Hematopoietic multipotent progenitor cell (in vitro differentiated cells): ENCODE measurements around the gene E2F3. TPM values are rescaled to one million over a fixed set of nuclear protein-coding genes. Genes with fewer than 3 reads are reported as not detected.

Experiments
- DNase-seq, 3 donors: peaks; one replicate each; pipeline ENCODE4 v3.0.0-alpha.2; 2011 to 2015; ENCODE audit warnings: low read depth in 2 of 3, low spot score in 2 of 3
- total RNA-seq: library from RNA; depleted of rRNA; stranded (reverse); fragments of >200 nt; gene quantifications from one replicate; pipeline ENCODE4 v1.2.3, GENCODE V29; 2012

Gene E2F3
- total RNA-seq, 1 donor = 5.4 TPM

DNA sequence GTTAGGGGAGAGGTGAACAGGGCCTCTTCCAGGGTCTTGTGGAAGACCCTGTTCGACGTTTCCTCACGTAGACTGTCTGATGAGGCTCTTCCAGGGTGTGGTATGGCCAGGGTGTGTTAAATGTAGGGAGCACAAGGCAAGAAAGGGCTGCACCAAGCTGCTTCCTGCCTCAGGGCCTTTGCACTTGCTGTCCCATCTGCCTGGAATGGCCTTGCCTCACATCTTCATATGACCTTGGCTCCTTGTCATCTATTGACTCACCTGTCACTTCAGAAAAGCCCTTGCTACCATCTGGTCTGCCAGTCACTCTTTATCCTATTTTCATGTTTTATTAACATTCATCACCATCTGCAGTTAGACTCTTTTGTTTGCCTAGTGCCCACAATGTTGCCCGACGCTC is 31.0 kb downstream of the E2F3 start:
- no peak for DNase-seq

DNA sequence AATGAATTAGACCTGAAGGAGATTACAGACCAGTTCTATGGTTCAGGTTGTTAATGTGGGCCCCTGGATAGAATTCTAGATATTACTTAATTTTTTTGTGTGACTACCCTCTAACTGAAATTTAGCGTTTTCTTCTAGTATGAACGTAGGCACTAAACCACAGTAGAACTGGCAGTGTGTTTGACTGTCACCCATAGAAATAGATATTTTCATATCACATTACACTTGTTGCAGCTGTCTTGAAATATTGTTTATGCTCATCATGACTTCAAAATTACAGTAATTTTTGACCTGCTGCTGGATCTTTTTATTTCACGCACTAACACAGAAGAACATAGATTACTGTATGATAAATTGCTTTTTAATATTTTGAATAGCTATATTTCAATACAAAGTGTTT is 31.6 kb downstream of the E2F3 start:
- no peak for DNase-seq

DNA sequence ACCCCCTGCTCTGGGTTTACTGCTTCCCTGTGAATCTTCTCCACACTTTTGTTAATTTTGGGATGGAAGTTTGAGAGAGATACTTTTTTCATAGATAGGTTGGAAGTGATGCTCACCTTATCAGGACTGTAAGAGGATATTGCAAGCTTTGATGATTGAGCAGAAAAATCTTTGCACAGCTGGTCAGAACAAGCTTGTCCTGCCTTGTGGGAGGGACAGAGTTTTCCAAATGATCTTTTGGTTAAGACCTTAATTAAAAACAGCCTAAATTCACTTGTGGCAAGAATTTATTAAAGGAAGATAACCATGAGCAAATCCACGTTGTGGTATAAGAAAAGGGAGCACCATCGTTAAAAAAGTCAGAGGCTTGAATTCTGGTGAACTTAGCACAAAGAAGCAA is 32.2 kb downstream of the E2F3 start:
- no peak for DNase-seq

DNA sequence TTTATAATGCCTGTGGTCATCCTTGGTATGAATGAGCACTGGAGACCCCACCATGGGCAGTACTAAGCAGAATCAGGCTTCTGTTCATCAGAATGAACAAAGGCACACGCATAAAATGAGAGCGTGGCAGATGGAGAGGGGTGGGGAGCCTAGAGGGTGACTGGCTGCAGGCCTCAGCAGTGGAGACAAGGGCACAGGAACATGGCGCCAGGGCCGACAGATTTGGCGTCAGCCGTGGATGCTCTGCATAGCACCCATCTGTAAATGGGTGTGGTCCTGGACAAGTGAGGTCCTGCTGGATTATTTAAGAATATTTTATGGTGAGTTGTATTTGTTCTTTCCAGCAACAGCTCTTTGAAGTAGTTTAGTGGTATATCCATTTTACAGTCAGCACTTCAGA is 33.1 kb downstream of the E2F3 start:
- no peak for DNase-seq

DNA sequence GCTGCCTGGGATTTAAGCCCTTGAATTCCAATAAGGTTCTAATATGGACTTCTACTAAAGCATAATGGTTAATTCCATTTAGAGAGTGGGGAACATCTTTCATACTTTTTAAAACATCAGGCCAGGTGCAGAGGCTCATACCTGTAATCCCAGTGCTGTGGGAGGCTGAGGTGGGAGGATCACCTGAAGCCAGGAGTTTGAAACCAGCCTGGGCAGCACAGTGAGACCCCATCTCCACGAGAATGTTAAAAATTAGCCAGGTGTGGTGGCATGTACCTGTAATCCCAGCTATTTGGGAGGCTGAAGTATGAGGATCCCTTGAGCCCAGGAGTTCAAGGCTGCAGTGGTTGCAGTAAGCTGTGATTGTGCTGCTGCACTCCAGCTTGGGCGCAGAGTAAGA is 35.0 kb downstream of the E2F3 start:
- no peak for DNase-seq

DNA sequence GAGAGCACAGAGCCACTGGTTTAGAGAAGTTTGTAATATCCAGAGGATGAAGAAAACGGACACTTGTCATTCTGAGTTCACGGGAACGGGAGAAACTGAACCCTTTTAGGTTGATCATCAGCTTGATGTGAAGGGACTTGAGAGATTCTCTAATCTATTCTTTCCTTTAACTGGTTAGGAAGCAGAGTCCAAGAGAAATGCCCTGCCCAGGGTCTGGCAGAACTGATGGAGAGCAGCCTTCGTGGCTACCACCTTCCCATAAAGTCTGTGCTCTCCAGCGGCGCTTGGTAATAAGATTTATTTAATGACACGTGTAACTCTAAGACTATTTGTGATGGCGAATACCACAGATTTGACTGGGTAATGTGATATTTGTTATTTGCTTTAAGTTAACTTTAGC is 36.0 kb downstream of the E2F3 start:
- no peak for DNase-seq

DNA sequence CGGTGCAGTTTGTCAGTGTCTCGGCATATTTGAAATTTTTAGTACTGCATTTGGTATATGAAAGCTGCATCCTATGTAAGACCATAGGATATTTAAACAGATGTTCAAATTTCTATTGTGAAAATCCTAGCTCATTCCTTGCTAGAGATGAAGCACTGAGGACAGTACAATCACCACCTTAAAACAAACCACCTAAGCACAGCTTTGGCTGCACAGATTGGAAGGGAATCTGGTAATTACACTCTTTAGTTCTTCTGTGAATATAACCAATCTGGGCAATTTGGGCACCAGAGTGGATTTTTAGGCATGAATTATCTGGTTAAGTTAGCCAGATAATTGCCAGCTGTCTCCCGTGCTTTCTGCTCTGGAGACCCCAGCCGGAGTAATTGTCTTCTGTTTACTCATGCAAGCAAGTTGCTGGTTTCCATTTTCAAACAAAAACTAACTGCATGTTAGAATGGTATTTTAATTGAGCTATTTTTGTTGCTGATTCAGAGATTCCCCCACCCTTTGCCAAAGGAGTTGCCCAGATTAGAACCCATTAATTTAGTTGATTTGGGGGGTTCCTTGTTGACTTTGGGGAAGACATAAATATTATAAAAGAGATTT is 36.9 kb downstream of the E2F3 start:
- DNase-seq = no peak

DNA sequence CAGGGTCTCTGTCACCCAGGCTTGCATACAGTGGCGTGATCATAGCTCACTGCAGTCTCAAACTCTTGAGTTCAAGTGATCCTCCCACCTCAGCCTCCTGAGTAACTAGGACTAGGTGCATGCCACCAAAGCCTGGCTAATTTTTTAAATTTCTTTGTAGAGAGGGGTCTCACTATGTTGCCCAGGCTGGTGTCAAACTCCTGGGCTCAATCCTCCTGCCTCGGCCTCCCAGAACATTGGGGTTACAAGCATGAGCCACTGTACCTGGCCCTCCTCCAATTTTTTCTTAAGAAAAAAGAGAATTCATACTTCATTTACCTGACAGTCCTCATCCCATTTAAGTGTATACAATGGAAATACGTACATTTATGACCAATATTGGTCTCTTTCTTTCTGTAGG is 37.9 kb downstream of the E2F3 start:
- no peak for DNase-seq

DNA sequence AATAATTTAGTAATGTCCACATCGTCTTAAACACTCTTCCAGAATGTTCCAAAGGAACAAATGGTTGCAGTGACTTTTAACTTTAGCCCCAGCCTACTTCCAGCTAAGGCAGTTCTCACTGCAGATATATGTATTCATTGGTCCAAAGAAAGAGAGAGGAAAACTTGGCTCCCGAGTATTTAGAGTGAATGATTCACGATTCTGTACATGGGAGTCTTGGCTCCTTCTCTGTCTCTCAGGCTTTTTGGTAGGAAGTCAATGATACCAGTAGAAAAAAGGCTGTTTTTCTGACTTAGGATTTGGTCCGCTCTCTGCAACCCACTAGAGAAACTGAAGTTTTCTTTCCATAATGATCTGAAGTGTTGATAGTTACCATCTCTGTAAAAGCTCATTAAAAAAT is 38.6 kb downstream of the E2F3 start:
- DNase-seq = no peak

DNA sequence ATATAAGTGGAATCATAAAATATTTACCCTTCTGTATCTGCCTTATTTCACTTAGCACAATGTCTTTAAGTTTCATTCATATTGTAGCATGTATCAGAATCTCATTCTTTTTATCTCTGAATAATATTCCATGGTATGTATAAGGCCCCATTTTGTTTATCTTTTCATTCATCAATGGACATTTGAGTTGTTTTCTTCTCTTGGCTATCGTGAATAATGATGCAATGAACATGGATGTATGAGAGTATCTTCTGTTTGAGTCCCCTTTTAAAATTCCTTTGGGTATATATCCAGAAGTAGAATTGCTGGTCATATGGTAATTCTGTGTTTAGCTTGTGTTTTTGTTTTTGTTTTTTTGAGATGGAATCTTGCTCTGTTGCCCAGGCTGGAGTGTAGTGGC is 39.6 kb downstream of the E2F3 start:
- DNase-seq = no peak

DNA sequence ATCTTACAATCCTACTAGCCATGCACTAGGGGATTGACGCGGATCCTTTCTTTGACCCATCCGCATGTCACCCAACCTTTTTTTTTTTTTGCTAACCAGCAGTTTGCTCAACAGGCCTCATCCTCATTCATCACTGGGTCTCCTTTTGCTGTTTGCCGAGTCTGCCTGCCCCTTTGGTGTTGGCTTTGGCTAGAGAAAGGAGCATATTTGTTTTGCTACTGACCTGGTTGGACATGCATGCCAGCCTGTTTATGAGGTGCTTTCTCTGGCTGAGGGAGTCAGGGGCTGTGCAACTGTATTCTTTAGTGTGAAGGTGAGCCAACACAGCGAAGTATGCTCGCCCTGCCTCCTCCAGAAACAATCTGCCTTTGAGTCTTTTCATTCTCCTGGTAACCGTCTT is 40.2 kb downstream of the E2F3 start:
- DNase-seq = no peak

DNA sequence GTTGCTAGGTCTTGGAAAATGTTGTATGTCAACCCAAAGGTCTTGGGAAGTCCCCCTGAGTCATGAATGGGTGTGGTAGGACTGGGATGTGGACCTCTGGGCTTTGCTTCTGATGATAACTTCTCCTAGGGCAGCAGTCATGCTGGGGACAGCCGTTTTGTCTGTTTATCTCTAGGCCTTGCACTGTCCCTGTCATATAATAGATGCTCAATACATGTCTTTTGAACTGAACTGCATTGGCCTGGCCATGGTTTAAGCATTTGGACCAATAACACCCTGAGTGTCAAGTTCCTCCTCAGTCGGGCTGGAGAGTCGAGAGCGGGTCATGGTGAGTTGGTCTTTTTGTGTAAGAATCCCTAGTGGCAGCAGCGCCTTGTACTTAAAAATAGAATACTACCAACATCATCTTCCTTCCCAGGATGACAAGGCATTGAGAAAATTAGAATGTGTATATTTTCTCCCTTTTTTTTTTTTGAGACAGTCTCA is 43.1 kb downstream of the E2F3 start:
- DNase-seq = peak in 2 of 3 donors; percentile 51 to 79

DNA sequence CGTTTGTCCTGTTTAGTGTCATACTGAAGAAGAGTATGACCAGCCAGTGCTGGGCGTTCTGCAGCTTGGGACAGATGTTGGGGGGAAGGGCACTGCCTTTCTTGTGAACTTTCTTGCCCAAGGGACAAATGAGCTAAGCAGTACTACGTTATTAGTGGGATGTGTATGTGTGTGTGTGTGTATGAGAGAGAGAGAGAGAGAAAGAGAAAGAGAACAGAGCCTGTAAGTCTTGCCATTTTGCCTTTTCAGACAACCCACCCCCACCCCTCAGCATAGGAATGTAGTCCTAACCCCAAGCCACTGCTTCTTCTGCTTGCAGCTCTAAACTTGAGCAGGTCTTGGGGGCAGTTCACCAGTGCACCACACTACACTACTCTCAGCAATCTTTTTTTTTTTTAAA is 45.5 kb downstream of the E2F3 start:
- no peak for DNase-seq

DNA sequence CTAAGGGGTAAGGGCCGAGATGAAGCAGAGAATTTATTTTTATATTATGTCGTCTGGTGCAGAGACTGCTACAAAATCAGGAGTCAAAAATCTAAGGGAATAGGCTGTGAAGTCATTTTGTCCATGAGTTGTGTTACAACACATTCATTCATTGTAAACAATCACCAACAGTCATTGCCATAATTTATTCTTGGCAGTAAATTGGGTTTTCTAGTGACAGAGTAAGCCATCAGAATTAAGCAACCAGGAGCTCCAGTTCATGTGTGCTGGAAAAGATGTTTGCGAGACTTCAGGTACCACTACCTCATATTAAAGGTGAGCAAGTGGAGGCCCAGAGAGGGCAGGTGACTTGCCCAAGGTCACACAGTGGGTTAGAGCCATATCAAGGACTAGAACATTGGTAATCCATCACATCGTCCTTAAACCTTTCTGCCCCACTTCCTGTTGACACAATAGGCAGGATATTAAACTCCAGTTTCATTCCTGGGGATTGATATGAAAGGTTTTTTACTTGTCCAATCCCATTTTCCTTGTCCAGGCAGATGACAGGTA is 46.0 kb downstream of the E2F3 start:
- DNase-seq = no peak

DNA sequence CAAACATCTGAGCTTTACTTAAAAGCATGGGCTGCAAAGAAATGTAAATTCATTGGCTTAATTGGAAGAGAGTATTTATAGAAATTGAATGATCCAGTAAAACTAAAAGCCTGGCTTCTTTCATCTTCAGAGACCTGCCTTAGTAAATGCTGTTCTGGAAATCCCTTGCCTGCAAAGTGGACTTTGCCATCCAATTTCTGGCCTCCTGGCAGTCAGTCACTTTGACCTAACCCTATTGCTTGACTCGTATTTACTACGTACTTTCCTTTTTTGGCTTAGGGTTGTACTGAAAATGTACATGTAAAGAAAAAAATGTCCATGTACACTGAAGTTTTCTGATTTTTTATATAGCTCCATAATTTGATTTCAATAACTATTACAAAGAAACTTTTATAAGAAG is 47.1 kb downstream of the E2F3 start:
- DNase-seq = no peak

DNA sequence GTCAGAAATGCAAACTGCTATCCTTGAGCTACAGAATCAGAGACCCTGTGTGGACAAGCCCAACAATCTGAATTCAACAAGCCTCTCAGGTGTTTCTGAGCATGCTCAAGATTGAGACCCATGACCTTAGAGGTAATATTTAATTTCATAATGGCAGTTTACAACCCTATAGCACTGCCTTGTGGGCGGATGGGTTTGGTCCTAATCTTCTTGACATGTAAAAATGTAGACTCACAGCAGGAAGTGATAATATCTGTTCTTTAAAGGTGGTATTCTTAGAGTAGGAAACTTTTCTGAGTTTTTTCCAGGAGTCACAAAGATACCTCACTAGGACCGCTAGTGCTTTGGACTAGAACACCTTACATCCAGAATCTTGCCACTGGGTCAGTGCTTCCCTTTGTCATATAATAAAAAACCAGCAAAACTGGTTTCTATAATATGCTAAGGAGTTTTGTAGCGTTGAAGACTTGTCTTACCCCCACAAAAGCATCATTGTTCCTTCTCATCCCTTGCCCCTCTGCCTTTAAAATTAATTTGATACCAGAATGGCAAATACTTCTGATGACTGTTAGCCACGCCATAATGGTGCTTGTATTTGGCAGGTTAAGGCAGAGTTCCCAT is 52.6 kb downstream of the E2F3 start:
- DNase-seq = peak in 2 of 3 donors; percentile 57 to 72

DNA sequence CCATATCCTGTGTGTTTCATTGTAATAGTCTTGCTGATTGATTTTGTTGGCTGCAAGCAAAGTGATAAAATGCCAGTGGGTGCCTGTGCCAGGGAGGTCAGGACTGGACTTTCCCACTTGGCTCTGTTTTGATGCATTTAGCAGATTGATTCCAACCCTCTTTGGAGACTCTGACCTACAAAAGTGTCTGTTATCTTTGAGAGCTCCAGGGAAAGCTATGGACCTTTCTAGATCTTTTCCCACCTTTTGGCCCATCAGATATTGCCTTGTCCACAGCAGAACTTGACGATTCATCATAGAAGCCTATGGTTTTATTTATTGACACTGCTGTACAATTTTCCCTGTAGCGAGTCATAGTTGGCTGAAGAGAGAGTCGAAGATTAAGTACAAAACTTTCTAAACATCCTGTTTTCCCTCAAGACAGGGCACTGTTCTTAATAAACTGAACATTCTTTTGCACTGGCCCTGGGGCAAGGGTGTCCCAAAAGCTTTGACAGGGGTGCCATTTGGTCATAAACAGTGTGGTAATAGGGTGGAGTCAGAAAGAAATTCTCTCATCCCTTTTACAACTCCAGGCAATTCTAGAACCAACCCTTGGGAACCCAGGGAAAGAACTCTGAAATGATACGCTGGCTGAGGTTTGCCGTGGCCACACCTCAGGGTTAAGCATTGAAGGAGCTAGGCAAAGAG is 53.7 kb downstream of the E2F3 start:
- DNase-seq = no peak

DNA sequence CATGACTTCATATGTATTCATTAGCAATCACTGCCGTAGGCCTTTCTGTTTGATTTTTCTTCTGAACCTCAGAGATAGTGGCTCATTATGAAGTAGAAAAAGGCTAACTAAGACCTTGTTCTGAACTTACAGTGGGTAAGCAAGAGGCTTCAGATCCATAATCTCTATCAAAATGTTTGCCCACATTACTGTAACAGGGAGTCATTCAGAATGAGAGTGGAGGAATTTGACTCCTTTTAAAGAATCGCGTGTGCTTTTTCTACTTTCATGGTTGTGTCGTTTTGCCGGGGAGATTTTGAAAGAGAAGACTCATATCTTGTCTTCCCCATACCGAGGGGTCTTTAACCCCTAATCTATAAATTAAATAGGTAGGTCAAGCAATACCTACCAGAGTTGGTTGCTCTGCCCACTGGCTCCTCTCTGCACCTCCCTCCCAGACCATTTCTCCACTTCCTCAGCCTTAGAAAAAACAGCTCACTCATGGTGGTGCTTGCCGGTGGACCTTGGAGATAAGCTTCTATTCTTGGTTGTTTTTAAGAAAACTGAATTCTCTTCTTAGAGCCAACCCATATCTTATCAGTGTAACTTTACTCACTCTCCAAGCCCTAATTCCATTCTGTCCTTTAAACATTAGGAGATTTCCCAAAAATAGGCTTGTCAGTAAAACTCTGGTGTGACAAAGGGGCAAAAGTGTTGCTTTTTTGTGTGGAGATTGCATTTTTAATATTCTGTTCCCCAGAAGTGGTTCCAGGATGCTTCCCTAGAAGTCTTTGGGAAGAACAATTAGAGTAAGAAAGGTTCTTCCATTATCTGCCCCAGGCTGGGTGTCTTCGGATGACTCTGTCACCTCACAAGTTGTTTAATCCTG is 56.6 kb downstream of the E2F3 start:
- DNase-seq = peak in 2 of 3 donors; percentile 66 to 76

DNA sequence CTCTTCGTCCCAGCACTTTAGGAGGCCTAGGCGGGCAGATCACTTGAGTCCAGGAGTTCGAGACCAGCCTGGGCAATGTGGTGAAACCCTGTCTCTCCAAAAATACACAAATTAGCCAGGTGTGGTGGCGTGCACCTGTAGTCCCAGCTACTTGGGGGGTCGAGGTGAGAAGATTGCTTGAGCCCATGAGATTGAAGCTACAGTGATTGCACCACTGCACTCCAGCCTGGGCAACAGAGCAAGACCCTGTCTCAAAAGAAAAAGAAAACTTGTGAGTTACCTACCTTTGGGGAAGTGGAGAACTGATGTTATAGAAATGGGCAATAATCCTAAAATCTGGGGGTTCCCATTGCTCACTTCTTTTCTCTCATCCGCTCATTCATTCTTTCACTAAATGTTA is 58.0 kb downstream of the E2F3 start:
- DNase-seq = no peak

DNA sequence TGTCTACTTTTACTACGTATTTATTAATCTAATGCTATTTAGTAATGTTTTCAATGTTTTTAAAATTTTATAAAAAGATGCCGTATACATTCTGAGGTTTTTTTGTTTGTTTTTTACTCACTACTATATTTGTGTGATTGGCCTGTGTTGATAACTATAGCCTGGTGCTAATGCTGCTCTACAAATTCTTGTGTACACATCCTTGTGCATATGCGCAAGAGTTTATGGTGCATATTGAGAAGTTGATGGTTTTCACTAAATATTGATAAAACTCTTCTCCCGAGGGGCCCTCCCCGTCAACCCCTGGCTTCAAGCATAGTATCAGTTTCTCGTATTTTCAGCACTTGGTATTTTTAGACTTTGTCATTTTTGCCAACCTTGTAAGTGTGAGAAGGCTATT is 59.9 kb downstream of the E2F3 start:
- DNase-seq = no peak

DNA sequence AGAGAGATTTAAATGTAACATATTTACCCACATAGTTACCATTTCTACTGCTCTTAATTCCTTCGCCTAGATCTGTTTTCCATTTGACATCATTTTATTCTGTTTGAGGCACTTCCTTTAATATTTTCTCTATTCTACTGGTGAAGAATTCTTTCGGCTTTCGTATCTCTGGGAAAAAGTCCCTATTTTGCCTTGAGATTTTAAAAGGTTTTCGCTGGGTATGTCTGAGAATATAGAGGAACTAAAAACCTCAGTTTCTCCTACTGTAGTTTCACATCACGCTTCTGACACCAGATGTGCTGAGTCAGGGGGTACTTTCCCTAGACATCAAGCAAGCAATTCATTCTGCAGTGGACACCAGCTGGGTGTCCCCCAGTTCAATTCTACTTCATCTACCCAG is 61.7 kb downstream of the E2F3 start:
- no peak for DNase-seq
